C4-2B (cell line): ENCODE data around the gene OTUD4.

Experiments
- ZFX ChIP-seq: fragments of 450-650 bp; IDR thresholded peaks from 2 replicates; pipeline ENCODE4 v1.6.1; 2017
- TF ChIP-seq, protein P1 (sequence below): fragments of 450-650 bp; conservative IDR thresholded peaks from 2 replicates; pipeline ENCODE4 v1.5.1; 2017; ENCODE audit warnings: mild to moderate bottlenecking

- TF ChIP-seq, protein P1, sequence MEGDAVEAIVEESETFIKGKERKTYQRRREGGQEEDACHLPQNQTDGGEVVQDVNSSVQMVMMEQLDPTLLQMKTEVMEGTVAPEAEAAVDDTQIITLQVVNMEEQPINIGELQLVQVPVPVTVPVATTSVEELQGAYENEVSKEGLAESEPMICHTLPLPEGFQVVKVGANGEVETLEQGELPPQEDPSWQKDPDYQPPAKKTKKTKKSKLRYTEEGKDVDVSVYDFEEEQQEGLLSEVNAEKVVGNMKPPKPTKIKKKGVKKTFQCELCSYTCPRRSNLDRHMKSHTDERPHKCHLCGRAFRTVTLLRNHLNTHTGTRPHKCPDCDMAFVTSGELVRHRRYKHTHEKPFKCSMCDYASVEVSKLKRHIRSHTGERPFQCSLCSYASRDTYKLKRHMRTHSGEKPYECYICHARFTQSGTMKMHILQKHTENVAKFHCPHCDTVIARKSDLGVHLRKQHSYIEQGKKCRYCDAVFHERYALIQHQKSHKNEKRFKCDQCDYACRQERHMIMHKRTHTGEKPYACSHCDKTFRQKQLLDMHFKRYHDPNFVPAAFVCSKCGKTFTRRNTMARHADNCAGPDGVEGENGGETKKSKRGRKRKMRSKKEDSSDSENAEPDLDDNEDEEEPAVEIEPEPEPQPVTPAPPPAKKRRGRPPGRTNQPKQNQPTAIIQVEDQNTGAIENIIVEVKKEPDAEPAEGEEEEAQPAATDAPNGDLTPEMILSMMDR = no peak
- TF ChIP-seq ZFX = no peak
Measured at GRCh38 chr4:145183023-145183422, 2.6 kb upstream of the OTUD4 start.
